OCI-LY1 (cell line): ENCODE results near the gene MVB12B.

Experiments used
- H2AFZ ChIP-seq: fragments of 200-600 bp; sonication (generic), shearing (Covaris generic); 2 replicates; pipeline ENCODE4 v1.6.0; 2014; ENCODE audit warnings: antibody characterized with exemption, mild to moderate bottlenecking, low read length
- H3F3A ChIP-seq: fragments of 200-600 bp; sonication (generic), shearing (Covaris generic); 2 replicates; pipeline ENCODE4 v1.6.0; 2014; ENCODE audit warnings: mild to moderate bottlenecking, antibody characterized with exemption, low read length, moderate library complexity; ENCODE audit not compliant: insufficient read depth
- H3K27ac ChIP-seq: fragments of 200-600 bp; sonication (generic); 2 replicates; pipeline ENCODE4 v1.5.1; 2014; ENCODE audit warnings: low read length, mixed run types, mild to moderate bottlenecking, low read depth; ENCODE audit not compliant: poor library complexity, severe bottlenecking
- H3K27me3 ChIP-seq: fragments of 200-600 bp; sonication (generic); 2 replicates; pipeline ENCODE4 v1.6.0; 2014; ENCODE audit warnings: antibody characterized with exemption, mild to moderate bottlenecking, low read length, moderate library complexity; ENCODE audit not compliant: insufficient read depth
- H3K36me3 ChIP-seq: fragments of 200-600 bp; sonication (generic); 2 replicates; pipeline ENCODE4 v1.6.1; 2014; ENCODE audit warnings: mild to moderate bottlenecking, antibody characterized with exemption, low read length, moderate library complexity, mixed read lengths; ENCODE audit not compliant: insufficient read depth
- H3K4me1 ChIP-seq: fragments of 200-600 bp; sonication (generic); 2 replicates; pipeline ENCODE4 v1.5.1; 2014; ENCODE audit warnings: mild to moderate bottlenecking, low read length, moderate library complexity; ENCODE audit not compliant: insufficient read depth, severe bottlenecking
- H3K4me2 ChIP-seq: fragments of 200-600 bp; sonication (generic), shearing (Covaris generic); 2 replicates; pipeline ENCODE4 v1.6.1; 2014; ENCODE audit warnings: low read length
- H3K4me3 ChIP-seq: fragments of 200-600 bp; sonication (generic); 2 replicates; pipeline ENCODE4 v1.5.1; 2014; ENCODE audit warnings: low read length, low read depth, mild to moderate bottlenecking, mixed read lengths; ENCODE audit not compliant: poor library complexity, severe bottlenecking
- H3K79me2 ChIP-seq: fragments of 200-600 bp; shearing (Covaris generic); 2 replicates; pipeline ENCODE4 v1.6.1; 2016; ENCODE audit warnings: mixed run types, low read length, mixed read lengths; ENCODE audit not compliant: insufficient read depth
- H3K9ac ChIP-seq: fragments of 200-600 bp; sonication (generic), shearing (Covaris generic); 2 replicates; pipeline ENCODE4 v1.6.1; 2014; ENCODE audit warnings: mild to moderate bottlenecking, low read length, mixed read lengths
- H3K9me2 ChIP-seq: fragments of 200-600 bp; sonication (generic), shearing (Covaris generic); 2 replicates; pipeline ENCODE4 v1.6.1; 2014; ENCODE audit warnings: low read depth, mild to moderate bottlenecking, low read length, mixed read lengths
- H3K9me3 ChIP-seq: fragments of 200-600 bp; shearing (Covaris generic); 2 replicates; pipeline ENCODE4 v1.6.1; 2014; ENCODE audit warnings: low read length, mixed read lengths
- H4K20me1 ChIP-seq: fragments of 200-600 bp; sonication (generic), shearing (Covaris generic); 2 replicates; pipeline ENCODE4 v1.6.0; 2016; ENCODE audit warnings: mild to moderate bottlenecking, low read length; ENCODE audit not compliant: insufficient read depth
- CTCF ChIP-seq: fragments of 200-600 bp; sonication (generic), shearing (Covaris generic); IDR thresholded peaks from 2 replicates; pipeline ENCODE4 v1.5.1; 2017; ENCODE audit warnings: mild to moderate bottlenecking, antibody characterized with exemption, low read length, moderate library complexity, mixed read lengths
- EZH2 ChIP-seq: fragments of 200-600 bp; sonication (generic), shearing (Covaris generic); IDR thresholded peaks from 2 replicates; pipeline ENCODE4 v1.8.0; 2017; ENCODE audit warnings: borderline replicate concordance, mixed run types, mild to moderate bottlenecking, antibody characterized with exemption, low read length, moderate library complexity, mixed read lengths

MVB12B gene

GRCh38 chr9:126533926-126534310 lies 207.3 kb downstream of the MVB12B start:
- no peaks in the 10 kb centered on the region for H3K9me2 ChIP-seq
- no peak overlapping the region for H2AFZ ChIP-seq
- no peaks in the 10 kb centered on the region for H3K9me3 ChIP-seq
- H3K4me3 ChIP-seq, result no peak overlapping the region
- H3K27ac ChIP-seq, result no peak overlapping the region
- no peaks in the 10 kb centered on the region for H3K36me3 ChIP-seq
- peaks cover 14% of the 10 kb centered on the region for H3K4me1 ChIP-seq
- H3K79me2 ChIP-seq, result no peaks in the 10 kb centered on the region
- H4K20me1 ChIP-seq, result no peaks in the 10 kb centered on the region
- no peaks in the 10 kb centered on the region for H3K27me3 ChIP-seq
- peak overlapping the region; percentile 49; the same call in 1 of the 2 replicates for H3K4me2 ChIP-seq
- H3F3A ChIP-seq, result no peaks in the 10 kb centered on the region
- no peak for TF ChIP-seq EZH2
- no peak for TF ChIP-seq CTCF
- H3K9ac ChIP-seq, result no peak overlapping the region

- H3K9me3 ChIP-seq, result no peaks in the 10 kb centered on the region
- H3K36me3 ChIP-seq, result no peaks in the 10 kb centered on the region
- H2AFZ ChIP-seq, result no peak overlapping the region
- H3K27ac ChIP-seq, result no peak overlapping the region
- no peaks in the 10 kb centered on the region for H4K20me1 ChIP-seq
- H3K4me2 ChIP-seq, result no peak overlapping the region
- H3K4me3 ChIP-seq, result no peak overlapping the region
- no peaks in the 10 kb centered on the region for H3F3A ChIP-seq
- no peaks in the 10 kb centered on the region for H3K27me3 ChIP-seq
- no peaks in the 10 kb centered on the region for H3K9me2 ChIP-seq
- TF ChIP-seq CTCF, result no peak
- no peak for TF ChIP-seq EZH2
- H3K4me1 ChIP-seq, result peaks cover 14% of the 10 kb centered on the region
- H3K9ac ChIP-seq, result no peak overlapping the region
- no peaks in the 10 kb centered on the region for H3K79me2 ChIP-seq
These were observed 208.0 kb downstream of the MVB12B start for GRCh38 chr9:126534431-126535186.

GRCh38 chr9:126536131-126536530 lies 209.5 kb downstream of the MVB12B start:
- no peak overlapping the region for H3K4me2 ChIP-seq
- H2AFZ ChIP-seq, result no peak overlapping the region
- H3K4me1 ChIP-seq, result peaks cover 14% of the 10 kb centered on the region
- H3K9me3 ChIP-seq, result no peaks in the 10 kb centered on the region
- no peaks in the 10 kb centered on the region for H3K36me3 ChIP-seq
- H4K20me1 ChIP-seq, result no peaks in the 10 kb centered on the region
- H3K9me2 ChIP-seq, result no peaks in the 10 kb centered on the region
- H3K27ac ChIP-seq, result no peak overlapping the region
- H3K79me2 ChIP-seq, result no peaks in the 10 kb centered on the region
- no peak overlapping the region for H3K4me3 ChIP-seq
- H3K27me3 ChIP-seq, result no peaks in the 10 kb centered on the region
- H3K9ac ChIP-seq, result no peak overlapping the region
- TF ChIP-seq CTCF, result no peak
- H3F3A ChIP-seq, result no peaks in the 10 kb centered on the region
